IPS DF 6.9 (cell line): ENCODE results near the gene PANX2.

Source experiments
- DNase-seq: peaks from one replicate; pipeline ENCODE4 v3.0.0-alpha.2; 2013; ENCODE audit warnings: low read depth, low spot score
- H3K27ac ChIP-seq: one replicate; pipeline ENCODE4 v1.5.1; 2013; ENCODE audit warnings: low read length, control low read depth
- H3K27me3 ChIP-seq: 2 replicates; pipeline ENCODE4 v1.6.1; 2013; ENCODE audit warnings: mild to moderate bottlenecking, low read length; ENCODE audit not compliant: control insufficient read depth, insufficient read depth
- H3K36me3 ChIP-seq: 2 replicates; pipeline ENCODE4 v1.6.1; 2013; ENCODE audit warnings: low read length; ENCODE audit not compliant: control insufficient read depth, insufficient read depth
- H3K4me1 ChIP-seq: 2 replicates; pipeline ENCODE4 v1.6.1; 2013; ENCODE audit warnings: low read length; ENCODE audit not compliant: control insufficient read depth, insufficient read depth
- H3K4me3 ChIP-seq: 2 replicates; pipeline ENCODE4 v1.5.1; 2013; ENCODE audit warnings: mild to moderate bottlenecking, low read length
- H3K9me3 ChIP-seq: 2 replicates; pipeline ENCODE4 v1.6.1; 2013; ENCODE audit warnings: low read length, inconsistent platforms; ENCODE audit not compliant: control insufficient read depth, insufficient read depth
- WGBS: extraction: QIAGEN DNeasy Blood & Tissue Kit; methylation state at CpG from one replicate; pipeline ENCODE4 v1.1.7; 2013; ENCODE audit warnings: mixed read lengths, missing lambda C conversion rate; ENCODE audit not compliant: insufficient read length, insufficient coverage; 5-methylcytosine and 5-hydroxymethylcytosine counted together

Gene PANX2

DNA sequence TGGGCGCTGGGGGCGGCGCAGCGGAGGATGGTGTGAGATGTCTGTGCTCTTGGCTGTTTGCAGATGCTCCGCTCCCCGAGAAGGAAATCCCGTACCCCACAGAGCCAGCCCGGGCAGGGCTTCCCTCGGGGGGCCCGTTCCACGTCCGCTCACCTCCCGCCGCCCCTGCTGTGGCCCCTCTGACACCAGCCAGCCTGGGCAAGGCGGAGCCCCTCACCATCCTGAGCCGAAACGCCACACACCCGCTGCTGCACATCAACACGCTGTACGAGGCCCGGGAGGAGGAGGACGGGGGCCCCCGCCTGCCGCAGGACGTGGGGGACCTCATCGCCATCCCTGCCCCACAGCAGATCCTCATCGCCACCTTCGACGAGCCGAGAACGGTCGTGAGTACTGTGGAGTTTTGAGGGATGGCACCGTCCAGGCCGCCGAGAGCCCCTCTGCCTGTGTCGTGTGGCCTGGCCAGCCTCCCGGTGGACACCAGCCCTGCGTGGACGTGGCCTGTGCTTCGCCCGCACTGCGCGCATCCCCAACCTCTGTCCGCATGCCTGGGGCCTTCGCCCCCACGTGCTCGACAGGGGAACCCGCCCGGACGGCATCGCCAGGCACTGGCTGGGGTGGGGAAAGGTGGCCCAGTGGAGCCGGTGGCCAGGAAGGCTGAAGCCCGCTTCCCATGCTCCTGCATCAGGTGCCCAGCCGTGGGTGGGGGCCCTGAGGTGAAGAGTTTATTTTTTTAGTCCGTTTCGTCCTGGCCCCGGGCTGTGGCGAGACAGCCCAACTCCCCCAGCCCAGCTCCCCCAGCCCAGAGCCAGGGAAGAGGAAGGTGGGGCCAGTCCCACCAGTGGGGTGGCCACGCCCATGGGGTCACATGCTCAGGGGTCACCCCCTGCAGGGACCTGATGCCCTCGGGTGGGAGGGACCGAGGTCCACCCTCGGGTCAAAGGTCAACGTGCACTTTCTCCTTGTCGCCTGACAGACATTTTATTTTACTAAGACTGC lies 8.6 kb downstream of the PANX2 start:
- no peaks in the 10 kb centered on the region for H3K9me3 ChIP-seq
- no peak overlapping the region for H3K4me3 ChIP-seq
- no peak overlapping the region for H3K27ac ChIP-seq
- no peaks in the 10 kb centered on the region; the same call in 1 of the 2 replicates for H3K36me3 ChIP-seq
- DNase-seq: no peak
- H3K4me1 ChIP-seq: peaks cover 6% of the 10 kb centered on the region
- no CpG with 5 or more reads among the region's 64 CpGs for WGBS
- no peaks in the 10 kb centered on the region for H3K27me3 ChIP-seq

DNA sequence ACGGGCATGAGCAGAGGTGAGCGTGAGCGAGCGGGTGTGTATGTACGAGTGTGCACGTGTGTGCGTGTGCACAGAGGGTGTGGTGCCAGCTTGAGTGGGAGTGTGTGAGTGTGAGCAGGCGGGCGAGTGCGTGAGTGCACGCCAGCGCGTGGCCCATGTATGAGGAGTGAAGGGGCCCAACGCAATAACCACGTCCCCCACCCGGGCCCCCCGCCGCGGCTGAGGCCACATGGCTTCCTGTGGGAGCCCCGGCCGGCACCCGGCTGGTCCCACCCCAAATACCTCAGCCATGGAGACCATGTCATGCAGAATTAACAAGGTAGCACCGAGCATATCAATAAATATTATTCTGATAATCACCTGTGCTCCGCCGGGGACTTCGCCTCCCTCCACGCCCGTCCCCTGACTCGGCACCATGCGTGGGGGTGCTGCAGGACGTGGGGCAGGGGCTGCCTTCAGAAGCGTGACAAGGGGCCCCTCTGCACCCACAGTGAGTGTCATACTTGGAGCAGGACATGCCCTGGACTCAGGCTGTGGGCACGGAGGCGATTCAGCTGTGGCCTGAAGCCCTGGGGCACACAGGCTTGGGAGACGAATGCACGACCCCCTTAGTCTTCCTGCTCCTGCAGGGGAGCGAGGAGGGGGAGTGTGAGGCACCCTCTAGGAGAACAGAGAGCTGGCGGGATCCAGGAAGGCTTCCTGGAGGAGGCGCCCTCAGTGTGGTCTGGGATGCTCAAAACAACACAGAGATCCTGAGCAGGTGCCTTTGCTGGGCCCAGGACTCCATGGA lies 9.6 kb downstream of the PANX2 start:
- Histone ChIP-seq H3K27me3 (no peaks in the 10 kb centered on the region), H3K27ac (no peak overlapping the region), H3K36me3 (no peaks in the 10 kb centered on the region; the same call in 1 of the 2 replicates), H3K4me1 (peaks cover 8% of the 10 kb centered on the region), H3K9me3 (no peaks in the 10 kb centered on the region), H3K4me3 (no peak overlapping the region)
- WGBS: 100% methylated on average over 5 of the region's 39 CpGs
- no peak for DNase-seq

DNA sequence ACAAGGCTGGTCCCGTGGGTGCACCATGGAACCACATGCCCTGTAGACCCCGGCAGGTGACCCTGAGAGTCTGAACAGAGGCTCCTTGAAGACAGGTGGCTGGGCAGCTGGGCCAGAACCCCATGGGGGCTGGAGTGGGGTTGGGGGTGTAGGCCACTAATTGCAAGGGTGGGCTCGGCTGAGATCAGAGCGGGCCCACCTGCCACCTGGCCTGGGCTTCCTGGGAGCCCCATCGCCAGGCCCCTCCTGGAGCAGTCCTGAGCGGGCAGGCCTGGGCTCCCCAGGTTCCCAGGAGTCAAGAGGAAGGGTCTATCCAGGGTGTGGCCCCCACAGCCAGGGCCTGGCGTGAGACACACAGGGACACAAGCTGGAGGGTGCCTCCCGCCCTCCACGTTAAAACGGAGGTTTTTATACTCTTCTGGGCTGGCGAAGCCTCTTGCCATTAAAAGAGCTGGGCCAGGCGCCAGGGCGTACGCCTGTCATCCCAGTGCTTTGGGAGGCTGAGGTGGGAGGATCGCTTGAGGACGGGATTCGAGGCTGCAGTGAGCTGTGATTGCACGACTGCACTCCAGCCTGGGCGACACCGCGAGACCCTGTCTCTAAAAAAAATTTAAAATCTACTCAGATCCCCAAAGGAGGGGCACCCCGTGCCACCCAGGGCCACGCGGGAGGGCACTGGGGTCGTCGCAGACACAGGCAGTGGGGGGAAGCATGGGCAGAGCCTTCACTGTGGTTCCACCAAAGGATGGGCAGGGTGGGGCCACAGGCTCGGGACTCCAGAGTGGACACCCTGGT lies 10.4 kb downstream of the PANX2 start:
- no peaks in the 10 kb centered on the region; the same call in 1 of the 2 replicates for H3K36me3 ChIP-seq

DNA sequence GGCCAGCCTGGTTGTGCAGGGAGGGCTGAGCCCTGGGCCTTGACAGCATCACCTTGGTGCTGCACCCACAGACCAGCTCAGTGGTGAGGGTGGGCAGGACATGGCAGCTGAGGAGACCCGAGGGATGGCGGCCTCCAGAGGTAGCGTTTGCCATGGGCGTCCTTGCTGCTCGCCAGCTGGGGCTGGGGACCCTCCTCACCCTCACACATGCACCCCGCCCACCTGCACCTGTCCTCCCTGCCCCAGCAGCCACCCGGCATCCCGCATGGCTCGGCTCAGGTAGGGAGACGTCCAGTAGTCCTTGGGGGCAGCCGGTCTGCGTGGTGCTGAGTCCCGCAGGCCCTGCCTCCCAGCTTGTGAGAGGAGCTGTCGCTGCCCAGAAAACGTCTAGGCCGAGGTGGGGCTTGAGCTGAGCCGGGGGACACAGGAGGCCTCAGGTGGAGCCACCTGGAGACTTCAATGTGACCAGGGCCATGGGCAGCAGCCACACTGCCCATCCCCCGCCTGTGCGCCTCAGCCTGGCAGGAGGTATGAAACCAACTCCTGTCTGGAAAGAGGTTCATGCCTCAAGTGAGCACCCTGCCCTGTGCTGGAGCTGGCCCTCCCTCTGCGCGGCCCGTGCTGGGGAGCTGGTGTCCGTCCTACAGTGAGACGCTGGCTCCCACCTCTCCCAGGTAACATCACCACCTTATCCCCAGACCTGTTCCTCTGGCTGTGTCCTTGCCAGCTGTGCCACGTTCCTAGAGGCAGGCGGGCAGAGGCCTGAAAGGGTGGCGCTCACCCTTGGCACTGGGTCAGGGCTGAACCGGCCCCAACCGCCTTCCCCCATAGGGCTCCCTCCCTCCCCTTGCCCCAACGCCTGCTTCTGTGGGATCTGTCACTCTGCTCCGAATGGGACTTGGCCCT lies 11.9 kb downstream of the PANX2 start:
- no peaks in the 10 kb centered on the region; the same call in 1 of the 2 replicates for H3K36me3 ChIP-seq
- H3K4me3 ChIP-seq: no peak overlapping the region
- no peak overlapping the region for H3K27ac ChIP-seq
- no peaks in the 10 kb centered on the region for H3K9me3 ChIP-seq
- peaks cover 7% of the 10 kb centered on the region for H3K4me1 ChIP-seq
- no peaks in the 10 kb centered on the region for H3K27me3 ChIP-seq
- DNase-seq: no peak
- WGBS: no CpG with 5 or more reads among the region's 31 CpGs

More for the DNA sequence above, 10.4 kb downstream of the PANX2 start:
- no peak overlapping the region for H3K4me3 ChIP-seq
- H3K27me3 ChIP-seq: no peaks in the 10 kb centered on the region
- no peak overlapping the region for H3K27ac ChIP-seq
- no peak for DNase-seq
- WGBS: no CpG with 5 or more reads among the region's 27 CpGs
- H3K4me1 ChIP-seq: peaks cover 8% of the 10 kb centered on the region
- no peaks in the 10 kb centered on the region for H3K9me3 ChIP-seq

DNA sequence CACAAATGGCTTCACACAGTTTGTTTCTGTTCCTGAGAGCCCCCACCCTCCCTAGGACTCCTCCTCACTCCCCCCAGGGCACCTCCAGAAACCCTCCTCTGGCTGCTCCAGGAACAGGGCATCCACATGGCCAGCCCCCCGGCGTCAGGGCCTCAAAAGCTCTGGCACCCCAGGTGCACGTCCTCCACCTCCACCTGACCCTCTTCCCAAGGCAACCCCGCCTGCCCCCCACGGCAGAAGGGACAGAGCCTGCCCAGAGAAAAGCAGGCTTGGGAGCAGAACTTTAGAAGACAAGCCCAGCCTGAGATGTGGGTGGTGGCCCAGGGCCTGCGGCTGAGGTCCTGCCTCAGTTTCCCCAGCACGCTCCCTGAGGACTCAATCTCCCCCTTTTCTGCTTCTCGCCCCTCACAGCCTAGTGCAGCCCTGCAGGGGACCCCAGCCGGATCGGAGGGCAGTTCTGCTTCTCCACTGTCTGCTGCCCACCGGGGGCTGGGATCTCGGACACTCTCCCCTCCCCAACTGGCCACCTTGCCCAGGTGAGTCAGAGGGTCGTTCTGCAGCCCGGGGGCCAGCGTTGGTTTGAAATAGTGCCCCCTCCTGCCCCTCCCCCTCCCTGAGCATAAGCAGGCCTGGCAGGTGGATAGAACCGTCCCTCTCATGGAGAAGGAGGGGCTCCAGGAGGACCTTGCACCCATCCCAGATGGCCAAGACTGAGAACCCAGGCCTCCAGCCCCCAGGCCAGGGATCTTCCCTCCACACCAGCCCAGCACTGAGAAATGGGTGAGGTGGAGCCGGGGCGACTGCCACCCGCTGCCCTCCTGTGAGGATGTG lies 12.8 kb downstream of the PANX2 start:
- no peaks in the 10 kb centered on the region for H3K9me3 ChIP-seq
- no peak overlapping the region for H3K4me3 ChIP-seq
- no peak for DNase-seq
- no peak overlapping the region for H3K27ac ChIP-seq
- WGBS: no CpG with 5 or more reads among the region's 19 CpGs
- no peaks in the 10 kb centered on the region for H3K27me3 ChIP-seq
- H3K36me3 ChIP-seq: no peaks in the 10 kb centered on the region; the same call in 1 of the 2 replicates
- H3K4me1 ChIP-seq: peaks cover 4% of the 10 kb centered on the region

DNA sequence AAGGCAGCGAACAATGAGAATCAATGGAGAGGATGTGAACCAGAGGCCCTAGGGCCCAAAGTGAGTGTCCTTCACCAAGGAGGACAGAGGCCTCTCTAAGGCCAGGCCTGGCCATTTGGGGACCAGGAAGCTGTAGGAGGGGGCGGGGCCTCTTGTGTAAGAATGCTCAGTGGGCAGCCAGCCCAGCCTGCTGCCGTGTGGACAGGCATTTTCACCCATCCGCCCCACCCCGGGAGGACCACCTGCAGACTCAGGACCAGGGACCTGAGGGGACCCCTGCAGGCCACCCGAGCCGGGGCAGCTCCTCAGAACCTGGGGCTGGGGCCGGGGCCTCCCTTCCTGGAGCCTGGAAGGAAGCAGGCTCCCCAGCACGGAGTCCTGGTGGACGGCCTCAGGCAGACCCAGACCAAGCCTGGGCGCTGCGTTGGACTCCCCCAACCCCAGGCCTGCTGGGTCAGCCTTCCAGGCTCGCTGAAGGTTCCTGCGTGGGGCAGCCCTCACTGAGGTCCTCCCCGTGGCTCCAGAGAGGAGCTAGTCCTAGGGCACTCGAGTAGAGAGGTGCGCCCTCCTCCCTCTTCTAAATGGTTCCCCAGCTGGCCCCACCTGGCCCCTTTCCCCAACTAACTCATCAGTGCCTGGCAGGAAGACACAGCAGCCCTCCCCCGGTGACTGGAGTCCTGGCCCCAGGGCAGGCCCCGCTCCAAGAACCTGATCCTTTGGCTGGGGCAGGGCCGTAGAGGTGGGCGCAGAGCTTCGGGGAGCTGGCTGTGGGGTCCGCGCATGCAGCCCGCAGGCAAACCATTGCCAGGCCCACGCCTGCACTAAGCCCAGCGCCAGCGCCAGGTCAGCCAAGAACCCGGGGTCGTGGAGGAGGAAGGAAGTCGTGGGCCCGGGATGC lies 13.7 kb downstream of the PANX2 start:
- DNase-seq: no peak
- Histone ChIP-seq H3K27ac (no peak overlapping the region), H3K27me3 (no peaks in the 10 kb centered on the region), H3K9me3 (no peaks in the 10 kb centered on the region), H3K36me3 (no peaks in the 10 kb centered on the region; the same call in 1 of the 2 replicates), H3K4me3 (peak overlapping the region; percentile 42; the same call in 1 of the 2 replicates), H3K4me1 (peaks cover 4% of the 10 kb centered on the region; the same call in 1 of the 2 replicates)
- WGBS: no CpG with 5 or more reads among the region's 32 CpGs

DNA sequence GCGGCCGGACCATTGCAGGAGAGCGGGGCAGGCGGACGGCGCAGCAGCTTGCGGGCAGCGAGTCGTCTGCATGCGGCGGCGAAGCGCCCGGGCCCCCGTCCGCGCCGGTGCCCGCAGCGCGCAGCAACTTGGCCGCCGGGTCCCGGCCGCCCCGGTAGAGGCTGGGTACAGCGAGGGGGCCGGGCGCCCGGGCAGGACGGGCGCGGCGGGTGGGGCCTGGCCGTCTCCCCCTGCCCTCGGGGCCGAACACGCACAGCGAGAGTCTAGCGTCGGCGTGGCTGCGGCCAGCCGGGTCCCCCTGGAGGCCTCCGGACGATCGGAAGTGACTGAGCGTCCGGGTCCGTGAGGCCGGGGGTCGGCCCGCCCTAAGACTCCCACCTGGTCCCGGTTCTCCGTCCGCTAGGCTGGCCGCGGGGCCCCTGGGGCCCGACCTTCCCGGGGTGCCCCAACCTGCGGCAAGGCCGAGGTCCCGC lies 14.4 kb downstream of the PANX2 start:
- Histone ChIP-seq H3K27ac (no peak overlapping the region), H3K4me1 (peaks cover 4% of the 10 kb centered on the region), H3K27me3 (no peaks in the 10 kb centered on the region), H3K4me3 (peak overlapping the region; percentile 42; the same call in 1 of the 2 replicates), H3K36me3 (no peaks in the 10 kb centered on the region; the same call in 1 of the 2 replicates), H3K9me3 (no peaks in the 10 kb centered on the region)
- no peak for DNase-seq
- whole genome bisulfite sequencing: no CpG with 5 or more reads among the region's 63 CpGs

DNA sequence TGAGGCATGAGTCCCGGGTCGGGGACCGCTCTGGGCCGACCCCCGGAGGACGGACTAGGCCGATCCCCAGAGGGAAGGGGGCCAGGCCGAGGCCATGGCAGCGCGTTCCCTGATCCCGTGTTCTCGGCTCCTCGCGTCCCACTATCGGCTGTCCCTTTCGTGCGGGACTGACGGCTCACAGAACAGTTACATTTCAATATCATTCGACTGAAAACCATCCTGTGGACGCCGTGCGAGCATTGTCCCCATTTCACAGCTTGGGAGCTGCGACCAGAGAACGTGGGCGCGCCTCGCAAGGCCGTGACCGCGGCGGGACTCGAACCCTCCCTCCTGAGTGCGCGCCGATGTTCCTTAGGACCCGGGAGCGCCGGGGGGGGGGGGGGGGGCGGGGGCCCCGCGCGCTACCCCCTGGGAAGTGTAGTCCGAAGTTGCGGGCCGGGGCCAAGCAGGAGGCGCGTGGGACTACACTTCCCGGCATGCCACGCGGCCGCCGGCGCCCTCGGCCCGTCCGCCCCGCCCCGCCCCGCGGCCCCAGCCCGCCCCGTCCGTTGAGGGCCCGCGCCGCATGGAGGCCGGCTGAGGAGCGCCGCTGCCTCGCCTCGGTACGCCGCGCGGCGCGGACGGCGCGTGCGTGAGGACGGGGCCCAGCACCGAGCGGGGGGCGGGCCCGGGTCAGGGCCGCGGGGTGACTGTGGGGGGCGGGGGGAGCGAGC lies 15.0 kb downstream of the PANX2 start, which contains the start of gene TRABD:
TSS of gene TRABD (plus strand) at position 539 of the 713 bp plus-strand sequence. CDS start 7,148 bp downstream, outside the sequence.
- no CpG with 5 or more reads among the region's 90 CpGs for WGBS
- no peaks in the 10 kb centered on the region; the same call in 1 of the 2 replicates for H3K36me3 ChIP-seq
- peak within 1 kb of the TSS; percentile 65 for H3K4me3 ChIP-seq
- no peaks in the 10 kb centered on the region for H3K27me3 ChIP-seq
- H3K4me1 ChIP-seq: peaks cover 7% of the 10 kb centered on the region
- no peaks in the 10 kb centered on the region for H3K9me3 ChIP-seq
- H3K27ac ChIP-seq: no peak within 1 kb of the TSS
- DNase-seq: peak; percentile 57
